WTC11 (cell line): ENCODE results near the gene PPOX. TPM values are rescaled to one million over a fixed set of nuclear protein-coding genes. Genes with fewer than 3 reads are reported as not detected.

Experiments used
- ATAC-seq: fragments of 200-7000 bp; cut with Tn5 transposase; 2 replicates; pipeline ENCODE4 v1.10.0; 2021; ENCODE audit warnings: mild to moderate bottlenecking, moderate library complexity
- Bru-seq: library from RNA; stranded (reverse); fragments of 400-500 nt; gene quantifications from one replicate; lab custom pipeline; 2021; lab: Mats Ljungman, UMichigan
- CTCF ChIA-PET: fragments of 300-600 bp; sonication (Branson Sonifier 250); formaldehyde crosslinking; loops from one replicate; lab custom pipeline; 2021; ENCODE audit warnings: antibody characterized with exemption; lab: Charles Lee
- POLR2A ChIA-PET: fragments of 350-600 bp; sonication (Branson Sonifier 250); formaldehyde crosslinking; loops from one replicate; lab custom pipeline; 2021; ENCODE audit warnings: antibody characterized with exemption; lab: Charles Lee
- DNase-seq: peaks from one replicate; pipeline ENCODE4 v3.0.0; 2021; ENCODE audit warnings: low spot score
- H3K27ac Mint-ChIP-seq: 2 replicates; pipeline ENCODE4 v1.8.0; 2021; ENCODE audit warnings: mixed read lengths
- H3K27me3 Mint-ChIP-seq: 2 replicates; pipeline ENCODE4 v1.8.0; 2021; ENCODE audit warnings: low read depth, mild to moderate bottlenecking, moderate library complexity, mixed read lengths
- H3K36me3 Mint-ChIP-seq: 2 replicates; pipeline ENCODE4 v1.8.0; 2021; ENCODE audit warnings: mixed read lengths
- H3K4me1 Mint-ChIP-seq: 2 replicates; pipeline ENCODE4 v1.8.0; 2022; ENCODE audit warnings: mixed read lengths
- H3K4me3 Mint-ChIP-seq: 2 replicates; pipeline ENCODE4 v1.8.0; 2021; ENCODE audit warnings: mild to moderate bottlenecking, moderate library complexity, mixed read lengths
- H3K9me3 Mint-ChIP-seq: 2 replicates; pipeline ENCODE4 v1.8.0; 2021; ENCODE audit warnings: mixed read lengths
- AR ChIP-seq: fragments of 250-450 bp; sonication (Bioruptor Pico); IDR thresholded peaks from 2 replicates; pipeline ENCODE4 v1.9.0; 2021; ENCODE audit warnings: mild to moderate bottlenecking
- ATF3 ChIP-seq: sonication (generic); formaldehyde crosslinking; conservative IDR thresholded peaks from 2 replicates; pipeline ENCODE4 v1.8.1; 2022; ENCODE audit warnings: mild to moderate bottlenecking, missing genetic modification reagents
- CBFB ChIP-seq: sonication (generic); formaldehyde crosslinking; IDR thresholded peaks from 2 replicates; pipeline ENCODE4 v1.8.1; 2022; ENCODE audit warnings: mild to moderate bottlenecking, low read depth, missing genetic modification reagents
- E2F5 ChIP-seq: sonication (generic); formaldehyde crosslinking; IDR thresholded peaks from 2 replicates; pipeline ENCODE4 v1.8.1; 2022; ENCODE audit warnings: mild to moderate bottlenecking, moderate library complexity, missing genetic modification reagents
- ESRRA ChIP-seq: sonication (generic); formaldehyde crosslinking; IDR thresholded peaks from 2 replicates; pipeline ENCODE4 v1.8.1; 2022; ENCODE audit warnings: mild to moderate bottlenecking, missing genetic modification reagents, borderline replicate concordance
- FOXJ3 ChIP-seq: sonication (generic); formaldehyde crosslinking; IDR thresholded peaks from 2 replicates; pipeline ENCODE4 v1.9.0; 2021; ENCODE audit warnings: missing genetic modification reagents, mild to moderate bottlenecking, borderline replicate concordance
- GABPB1 ChIP-seq: sonication (generic); formaldehyde crosslinking; IDR thresholded peaks from 2 replicates; pipeline ENCODE4 v1.8.1; 2023; ENCODE audit warnings: mild to moderate bottlenecking, missing genetic modification reagents
- IRF1 ChIP-seq: sonication (generic); formaldehyde crosslinking; IDR thresholded peaks from 2 replicates; pipeline ENCODE4 v1.8.0; 2023; ENCODE audit warnings: missing genetic modification reagents
- MLX ChIP-seq: sonication (generic); formaldehyde crosslinking; IDR thresholded peaks from 2 replicates; pipeline ENCODE4 v1.8.1; 2023; ENCODE audit warnings: mild to moderate bottlenecking, missing genetic modification reagents, moderate library complexity
- MYBL2 ChIP-seq: sonication (generic); formaldehyde crosslinking; IDR thresholded peaks from 2 replicates; pipeline ENCODE4 v1.8.1; 2023; ENCODE audit warnings: mild to moderate bottlenecking, moderate library complexity, missing genetic modification reagents
- SMAD3 ChIP-seq: sonication (generic); formaldehyde crosslinking; IDR thresholded peaks from 2 replicates; pipeline ENCODE4 v1.8.0; 2022; ENCODE audit warnings: missing genetic modification reagents, mild to moderate bottlenecking, borderline replicate concordance
- SMAD4 ChIP-seq: sonication (generic); formaldehyde crosslinking; IDR thresholded peaks from 2 replicates; pipeline ENCODE4 v1.8.0; 2022; ENCODE audit warnings: mild to moderate bottlenecking, missing genetic modification reagents
- SOX15 ChIP-seq: fragments of 250-450 bp; sonication (Bioruptor Pico); IDR thresholded peaks from 2 replicates; pipeline ENCODE4 v1.9.0; 2021; ENCODE audit warnings: mild to moderate bottlenecking
- STAT6 ChIP-seq: sonication (generic); formaldehyde crosslinking; conservative IDR thresholded peaks from 2 replicates; pipeline ENCODE4 v1.8.1; 2023; ENCODE audit warnings: mild to moderate bottlenecking, low read depth, missing genetic modification reagents, moderate library complexity
- TEAD4 ChIP-seq: sonication (generic); formaldehyde crosslinking; IDR thresholded peaks from 2 replicates; pipeline ENCODE4 v1.8.0; 2022; ENCODE audit warnings: mild to moderate bottlenecking, missing genetic modification reagents
- USF2 ChIP-seq: sonication (generic); formaldehyde crosslinking; IDR thresholded peaks from 2 replicates; pipeline ENCODE4 v1.8.1; 2023; ENCODE audit warnings: mild to moderate bottlenecking, missing genetic modification reagents, moderate library complexity
- ZNF138 ChIP-seq: sonication (generic); formaldehyde crosslinking; conservative IDR thresholded peaks from 2 replicates; pipeline ENCODE4 v1.8.1; 2022; ENCODE audit warnings: mild to moderate bottlenecking, moderate library complexity, missing genetic modification reagents
- ZNF219 ChIP-seq: sonication (generic); formaldehyde crosslinking; IDR thresholded peaks from 2 replicates; pipeline ENCODE4 v1.8.0; 2023; ENCODE audit warnings: missing genetic modification reagents, mild to moderate bottlenecking, borderline replicate concordance
- ZNF396 ChIP-seq: fragments of 250-450 bp; sonication (Bioruptor Pico); IDR thresholded peaks from 2 replicates; pipeline ENCODE4 v1.8.0; 2021; ENCODE audit warnings: mild to moderate bottlenecking, moderate library complexity, borderline replicate concordance
- ZNF423 ChIP-seq: fragments of 250-450 bp; sonication (Bioruptor Pico); IDR thresholded peaks from 2 replicates; pipeline ENCODE4 v2.1.2; 2022; ENCODE audit warnings: mild to moderate bottlenecking, moderate library complexity
- long read RNA-seq, 3 experiments: library from RNA in 1 of 3; library from capped mRNA in 1 of 3; library from polyadenylated mRNA in 1 of 3; unstranded in 2 of 3; stranded (forward) in 1 of 3; transcript quantifications; one replicate each; pipeline ENCODE4 v2.0.0, GENCODE V29; 2021
- total RNA-seq: library from RNA; stranded (reverse); gene quantifications from 3 replicates; pipeline ENCODE4 v1.2.3, GENCODE V29; 2021

The PPOX gene
- total RNA-seq (39.8 to 44.8 TPM (median 43.4 TPM) in 3 replicates), Bru-seq, nascent RNA (percentile 65 among the genes with signal in this experiment)
- long read RNA-seq, experiment 1, transcript PPOX-202 (13 exons, 1,740 nt) = major isoform, 74 of 163 reads
- long read RNA-seq, experiment 1, transcript PPOX-201 (13 exons, 1,686 nt) = minor isoform, 8 of 163 reads
- long read RNA-seq, experiment 1, partial matches to known transcripts = 4 of 163 reads
- long read RNA-seq, experiment 1, other reads (novel, unspliced or antisense) = 75 of 163 reads
- long read RNA-seq, experiment 2, transcript PPOX-202 (13 exons, 1,740 nt) = major isoform, 7 of 26 reads
- long read RNA-seq, experiment 2, partial matches to known transcripts = 5 of 26 reads
- long read RNA-seq, experiment 2, other reads (novel, unspliced or antisense) = 12 of 26 reads
- long read RNA-seq, experiment 3, transcript PPOX-202 (13 exons, 1,740 nt) = major isoform, 21 of 54 reads
- long read RNA-seq, experiment 3, partial matches to known transcripts = 2 of 54 reads
- long read RNA-seq, experiment 3, other reads (novel, unspliced or antisense) = 29 of 54 reads

GRCh38 chr1:161165742-161166668, at the start of gene PPOX:
TSS of gene PPOX (plus strand) at chr1:161166426. CDS start at chr1:161166848, 422 bp downstream.
- Mint-ChIP-seq H3K36me3 (peaks cover 23% of the 10 kb centered on the region), H3K27ac (peak within 1 kb of the TSS; percentile 13), H3K9me3 (no peaks in the 10 kb centered on the region), H3K4me3 (peak within 1 kb of the TSS; percentile 79), H3K27me3 (no peaks in the 10 kb centered on the region), H3K4me1 (peaks cover 8% of the 10 kb centered on the region)
- ATAC-seq = peak; percentile 95
- ChIA-PET CTCF (interaction anchor here (0.6 to 2.8 kb wide), 30 partner anchors 8 to 274 kb away, joined by 3 to 41 read pairs (median 4); partner anchors contain the start of genes ADAMTS4, B4GALT3, DEDD and F11R), POLR2A (interaction anchor here (0.6 to 2.5 kb wide), 7 partner anchors 11 to 60 kb away, joined by 3 to 13 read pairs (median 4); partner anchors contain the start of genes ADAMTS4, B4GALT3, DEDD and TOMM40L)
- peak; percentile 94 for DNase-seq
- TF ChIP-seq IRF1 (CRISPR knock-in tag) (no peak), ATF3 (CRISPR knock-in tag) (no peak), SOX15 (CRISPR knock-in tag) (no peak), ZNF423 (no peak), USF2 (peak; percentile 75), TEAD4 (CRISPR knock-in tag) (no peak), GABPB1 (CRISPR knock-in tag) (no peak), ZNF138 (CRISPR knock-in tag) (no peak), CBFB (no peak), ZNF396 (CRISPR knock-in tag) (no peak), MLX (CRISPR knock-in tag) (no peak), SMAD3 (CRISPR knock-in tag) (no peak), SMAD4 (CRISPR knock-in tag) (no peak), MYBL2 (peak; percentile 46; the same call in 1 of the 2 replicates), AR (CRISPR knock-in tag) (no peak), ESRRA (CRISPR knock-in tag) (no peak), ZNF219 (CRISPR knock-in tag) (no peak), FOXJ3 (CRISPR knock-in tag) (no peak), E2F5 (CRISPR knock-in tag) (0 out of 2 replicates have a peak, but pooled peaks have one; percentile 71), STAT6 (no peak)
